T-helper 1 cell treated with Interleukin-12 subunit alpha and Interleukin-12 subunit beta and Interleukin-4 antibody, amounts not matched to agents 30 ng/mL and 1 ng/mL, for 36 hours (primary cell): ENCODE measurements around the gene PSD2. TPM values are rescaled to one million over a fixed set of nuclear protein-coding genes. Genes with fewer than 3 reads are reported as not detected.

Experiments used
- intact Hi-C: fragments of 100-400 bp; cut with micrococcal nuclease; formaldehyde crosslinking; loops from one replicate; pipeline ENCODE4 v1.15.1; 2024
- total RNA-seq: library from RNA; stranded (reverse); gene quantifications from 2 replicates; pipeline ENCODE4 v1.2.3, GENCODE V29; 2022

Gene PSD2
- total RNA-seq, result not detected in 2 replicates

- intact Hi-C loops, result no loop called here
Observed at GRCh38 chr5:139795074-139796001, at the start of gene PSD2. Gene PSD2, plus strand, starts transcription at chr5:139795808. Its CDS starts 13,633 bp downstream, at chr5:139809441.

DNA sequence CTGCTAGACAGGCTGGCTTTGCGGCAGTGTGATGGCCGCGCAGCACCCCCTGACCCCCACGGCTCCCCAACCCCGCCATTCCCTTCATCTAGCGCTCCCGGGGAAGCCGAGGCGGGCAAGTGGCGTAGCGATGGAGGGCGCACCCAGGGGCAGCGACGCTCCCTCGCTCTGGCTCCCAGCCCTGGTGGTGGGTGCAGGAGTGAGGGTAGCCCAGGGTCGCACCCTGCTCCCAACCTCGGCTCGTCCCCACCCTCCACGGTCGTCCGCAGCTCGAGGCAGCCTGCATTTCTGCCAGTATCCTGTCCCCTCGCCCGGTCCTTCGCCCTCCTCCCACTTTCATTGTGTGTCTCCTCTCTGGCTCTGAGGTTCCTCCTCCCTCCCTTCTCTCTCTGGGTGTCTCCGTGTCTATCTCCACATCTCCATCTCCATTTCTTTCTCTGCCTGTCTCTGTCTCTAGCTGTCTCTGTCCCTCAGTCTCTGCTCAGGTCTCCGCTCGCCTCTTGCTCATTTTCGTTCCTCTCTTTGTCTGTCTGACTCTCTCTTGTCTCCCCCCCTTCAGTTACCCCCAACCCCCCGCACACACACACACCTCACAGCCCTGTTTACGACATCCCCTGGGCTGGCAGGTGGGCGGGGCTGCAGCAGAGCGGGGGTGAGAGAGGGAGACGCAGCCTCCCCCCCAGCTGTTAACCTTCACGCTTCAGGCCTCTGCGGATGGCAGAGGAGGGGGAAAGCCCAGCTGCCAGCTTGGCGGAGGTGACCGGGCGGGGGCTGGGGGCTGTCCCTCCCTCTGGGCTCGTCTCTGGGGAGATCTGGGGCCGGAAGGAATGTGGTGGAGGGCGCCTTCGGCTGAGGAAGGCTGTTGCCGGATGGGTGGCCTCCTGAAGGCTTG is 48.7 kb upstream of the PSD2 start:
- intact Hi-C loops, result loop anchor here (1.0 to 5.0 kb wide), 4 partner anchors 18 to 110 kb away; partner anchors contain the start of gene CXXC5

DNA sequence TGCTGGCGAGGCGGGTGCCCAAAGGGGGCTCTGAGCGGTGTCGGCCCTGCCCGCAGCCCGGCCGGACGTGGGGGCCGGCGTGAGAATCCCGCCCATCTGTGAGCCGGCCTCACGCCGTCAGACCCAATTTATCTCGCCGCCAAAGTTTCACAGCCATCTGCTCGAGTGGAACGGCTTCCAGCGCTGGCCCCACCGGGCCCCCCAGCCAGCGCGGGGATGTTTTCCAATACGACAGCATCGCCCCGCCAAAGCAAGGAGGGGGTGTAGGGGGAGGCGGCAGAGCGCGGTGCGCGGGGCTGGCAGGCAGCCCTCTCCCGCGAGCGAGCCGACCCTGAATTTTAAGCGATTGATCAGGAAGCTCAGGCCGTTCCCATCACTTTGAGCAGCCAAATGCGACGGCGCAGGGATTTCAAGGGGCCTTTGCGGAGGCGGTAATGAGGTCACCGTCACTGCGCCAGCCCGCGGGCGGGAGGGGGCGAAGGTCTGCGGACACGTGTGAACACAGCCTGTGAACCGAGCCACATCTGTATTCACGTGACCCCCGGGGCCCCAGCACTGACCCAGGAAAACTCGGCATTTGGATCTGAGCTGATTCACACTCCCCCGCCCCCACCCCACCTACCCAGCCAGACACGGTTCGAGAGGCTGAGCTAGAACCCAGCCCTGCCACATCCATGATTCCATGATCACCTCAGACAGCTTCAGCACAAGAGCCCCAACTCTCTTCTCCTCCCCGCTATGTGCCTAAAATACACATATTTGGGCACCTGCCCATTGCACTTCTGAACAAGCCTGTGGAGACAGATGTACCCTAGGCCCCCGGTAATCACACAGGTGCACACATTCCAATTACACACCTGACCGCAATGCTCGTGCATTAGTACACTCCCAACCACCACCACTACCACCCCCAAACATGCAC is 47.8 kb upstream of the PSD2 start:
- intact Hi-C loops, result loop anchor here (1.0 to 5.0 kb wide), 3 partner anchors 17 to 111 kb away; no protein-coding TSS in a partner anchor

DNA sequence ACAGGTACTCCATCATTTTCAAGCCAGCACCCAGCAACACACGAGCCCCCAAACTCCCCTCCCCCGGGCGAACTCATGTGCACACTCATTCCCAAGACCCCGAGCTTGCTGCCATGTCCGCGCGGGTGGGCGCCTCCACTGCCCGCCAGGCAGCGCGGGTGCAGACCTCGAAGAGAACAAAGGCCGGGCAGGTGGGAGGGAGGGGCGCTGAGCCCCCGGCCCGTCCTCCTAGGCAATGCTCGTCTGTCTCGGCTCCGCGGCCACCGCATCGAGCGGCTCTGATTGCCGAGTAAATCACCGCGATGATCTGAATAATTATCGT is 47.1 kb upstream of the PSD2 start:
- intact Hi-C loops, result loop anchor here (5.0 kb wide), 1 partner anchor 111 kb away; no protein-coding TSS in a partner anchor

DNA sequence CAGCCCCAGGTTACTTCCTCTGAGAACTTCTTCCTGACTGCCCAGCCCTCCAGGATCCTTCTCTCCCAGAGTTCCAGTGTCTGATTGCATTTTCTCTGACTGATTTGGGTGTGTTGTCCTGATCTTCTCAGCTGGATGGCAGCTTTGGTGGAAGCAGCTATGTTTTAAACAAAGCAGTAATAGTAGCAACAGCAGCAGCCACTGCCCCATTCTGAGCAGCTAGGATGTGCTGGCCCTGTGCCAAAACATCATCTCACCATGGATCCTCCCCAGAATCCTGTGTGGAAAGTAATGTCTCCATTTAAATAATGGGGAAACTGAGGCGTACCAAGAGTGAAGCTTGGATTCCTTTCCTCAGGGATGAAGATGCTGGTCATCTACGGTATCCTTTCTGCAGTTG is 46.4 kb upstream of the PSD2 start:
- intact Hi-C loops, result loop anchor here (5.0 kb wide), 1 partner anchor 112 kb away; no protein-coding TSS in a partner anchor

- intact Hi-C loops, result no loop called here
Observed at GRCh38 chr5:139751236-139751635, 44.4 kb upstream of the PSD2 start.

DNA sequence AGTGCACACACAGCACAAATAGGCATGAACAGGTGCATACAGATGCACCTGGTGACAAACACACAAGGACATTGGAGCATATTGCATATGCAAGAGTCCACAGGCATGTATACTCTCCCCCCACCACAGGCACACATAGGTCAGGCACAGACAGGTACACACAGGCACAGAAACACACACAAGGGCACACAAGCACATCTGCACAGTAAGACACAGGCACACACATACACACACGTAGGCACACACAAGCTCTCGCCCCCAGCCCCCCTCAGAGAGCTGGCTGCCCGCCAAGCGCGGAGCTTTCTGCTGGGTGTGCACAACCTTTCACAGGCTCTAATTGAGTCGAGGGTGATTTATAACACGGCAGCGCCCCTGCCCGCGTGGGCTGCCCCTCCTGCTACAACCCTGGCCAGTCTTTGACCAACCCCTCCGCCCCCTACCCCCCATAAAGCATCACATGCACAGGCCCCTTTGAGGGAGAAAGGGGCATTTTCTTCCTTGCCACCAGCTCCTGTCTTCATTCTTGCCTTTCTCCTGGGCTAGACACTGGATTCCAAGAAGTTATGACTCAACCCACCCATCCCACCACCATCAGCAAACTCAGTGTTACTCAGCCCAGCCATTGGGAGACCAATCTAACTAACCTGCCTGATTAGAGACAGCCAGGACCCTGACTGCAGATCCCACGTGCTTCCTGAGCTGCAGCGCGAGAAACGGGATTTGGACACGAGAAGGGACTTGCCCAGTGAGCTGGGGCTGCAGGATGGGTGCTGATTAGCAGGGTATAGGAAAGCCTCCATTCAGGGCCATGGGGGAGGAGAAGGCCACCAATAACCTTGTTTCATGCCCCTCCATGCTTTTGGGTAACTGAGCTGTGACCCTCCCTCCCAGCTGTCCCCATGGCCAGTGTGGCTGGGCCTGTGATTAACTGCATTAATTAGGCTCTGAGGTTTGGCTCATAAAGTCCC is 42.8 kb upstream of the PSD2 start:
- intact Hi-C loops, result no loop called here

GRCh38 chr5:139755892-139756671 is 39.5 kb upstream of the PSD2 start:
- intact Hi-C loops, result no loop called here

GRCh38 chr5:139756971-139757370 is 38.6 kb upstream of the PSD2 start:
- intact Hi-C loops, result no loop called here

GRCh38 chr5:139757727-139758509 is 37.7 kb upstream of the PSD2 start:
- intact Hi-C loops, result no loop called here

- intact Hi-C loops, result no loop called here
Observed at GRCh38 chr5:139758510-139759075, 37.0 kb upstream of the PSD2 start.

GRCh38 chr5:139759219-139759721 is 36.3 kb upstream of the PSD2 start:
- intact Hi-C loops, result no loop called here

DNA sequence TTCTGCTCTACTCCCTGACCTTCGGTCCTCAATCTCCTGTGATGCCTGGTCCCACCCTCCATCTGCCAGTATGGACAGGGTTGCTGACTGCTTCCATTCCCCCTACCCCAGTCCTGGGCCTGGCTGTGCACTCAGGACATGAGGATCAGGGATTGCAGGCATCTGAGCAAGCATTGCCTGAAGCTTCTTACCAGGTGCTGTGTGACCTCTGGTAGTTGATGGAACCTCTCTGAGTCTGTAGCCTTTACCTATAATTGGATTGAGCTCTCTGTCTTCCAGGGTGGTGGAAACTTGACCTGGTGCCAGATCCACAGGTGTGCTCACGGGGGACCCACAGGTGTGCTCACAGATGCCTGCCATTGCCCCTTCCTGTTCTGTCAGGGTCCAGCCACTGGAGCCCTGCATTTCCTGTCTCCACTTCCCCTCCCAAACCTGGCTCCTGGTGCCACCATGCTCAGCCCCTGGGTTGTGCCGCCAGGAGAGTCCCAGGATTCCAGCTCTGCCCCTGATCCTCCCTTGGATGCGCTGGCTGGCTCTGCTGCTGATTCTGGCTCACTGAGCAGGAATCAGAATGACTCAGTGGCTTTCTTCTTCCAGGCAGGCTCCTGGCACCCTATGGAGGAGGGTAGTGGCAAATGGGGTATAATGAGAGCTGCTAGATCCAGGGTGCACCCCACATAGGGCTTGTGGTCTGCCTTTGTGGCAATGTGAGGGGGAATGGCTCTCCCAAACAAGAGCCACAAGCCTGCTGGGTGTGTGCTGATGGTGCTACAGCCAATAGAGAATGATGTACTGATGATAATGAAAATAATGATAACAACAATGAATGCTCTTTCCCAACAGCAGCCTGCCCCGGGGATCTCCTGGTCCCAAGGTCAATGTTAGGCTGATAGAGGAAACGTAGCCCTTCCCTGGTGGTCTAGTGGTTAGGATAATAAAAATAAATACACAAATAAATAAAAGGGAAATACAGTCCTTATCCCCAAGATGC is 35.2 kb upstream of the PSD2 start:
- intact Hi-C loops, result no loop called here

DNA sequence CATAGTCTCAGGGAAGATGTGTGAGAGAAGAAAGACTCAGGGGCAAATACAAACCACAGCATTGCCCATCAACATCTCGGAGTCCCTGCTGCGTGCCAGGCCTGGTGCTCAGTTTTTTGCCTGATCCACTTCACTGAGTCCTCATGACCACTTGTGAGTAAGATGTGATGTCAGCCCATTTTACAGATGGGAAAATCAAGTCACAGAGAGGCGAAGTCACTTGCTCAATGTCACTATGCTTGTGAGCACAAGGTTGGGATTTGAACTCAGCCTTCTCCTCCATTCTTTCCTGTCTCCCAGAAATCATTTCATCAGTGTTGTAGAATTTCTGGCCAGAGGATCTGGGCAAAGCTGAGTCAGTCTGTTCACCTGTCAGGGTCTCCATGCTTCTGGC is 34.6 kb upstream of the PSD2 start:
- intact Hi-C loops, result no loop called here

GRCh38 chr5:139761501-139761900 is 34.1 kb upstream of the PSD2 start:
- intact Hi-C loops, result no loop called here

- intact Hi-C loops, result no loop called here
Observed at GRCh38 chr5:139762615-139763170, 32.9 kb upstream of the PSD2 start.
